ENCODE results near the gene JAM2. TPM values are rescaled to one million over a fixed set of nuclear protein-coding genes. Genes with fewer than 3 reads are reported as not detected.

The JAM2 gene
- total and polyA plus RNA-seq, 10 donors = 0.80 to 2.9 (median 1.8) TPM

DNA sequence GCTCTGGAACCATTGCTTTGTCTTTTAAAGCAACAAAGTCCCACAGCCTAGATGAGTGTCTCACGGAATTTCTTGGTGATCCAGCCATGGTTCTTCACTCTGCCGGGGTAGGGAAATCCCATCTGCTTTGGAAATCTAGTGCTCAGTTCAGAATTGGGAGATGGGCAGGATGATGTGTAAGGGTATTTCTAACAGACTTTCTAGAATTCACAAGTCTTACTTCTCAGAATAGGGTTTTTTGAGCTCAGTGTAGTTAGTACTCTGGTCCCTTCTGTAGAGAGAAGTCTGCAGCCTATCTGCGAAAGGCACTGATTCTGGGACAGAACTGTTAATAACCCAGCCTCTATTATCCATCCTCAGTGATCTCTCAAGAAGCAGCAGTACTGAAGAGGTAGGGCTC lies 121.0 kb downstream of the JAM2 start:
- WGBS, 5 donors = 94 to 98% (median 94%) methylated on average over 3 of the region's 3 CpGs
- H3K27ac ChIP-seq = no peak overlapping the region
- TF ChIP-seq POLR2AphosphoS5 (IDR thresholded peaks at IDR 0.05) = no peak
- TF ChIP-seq, protein P1, sequence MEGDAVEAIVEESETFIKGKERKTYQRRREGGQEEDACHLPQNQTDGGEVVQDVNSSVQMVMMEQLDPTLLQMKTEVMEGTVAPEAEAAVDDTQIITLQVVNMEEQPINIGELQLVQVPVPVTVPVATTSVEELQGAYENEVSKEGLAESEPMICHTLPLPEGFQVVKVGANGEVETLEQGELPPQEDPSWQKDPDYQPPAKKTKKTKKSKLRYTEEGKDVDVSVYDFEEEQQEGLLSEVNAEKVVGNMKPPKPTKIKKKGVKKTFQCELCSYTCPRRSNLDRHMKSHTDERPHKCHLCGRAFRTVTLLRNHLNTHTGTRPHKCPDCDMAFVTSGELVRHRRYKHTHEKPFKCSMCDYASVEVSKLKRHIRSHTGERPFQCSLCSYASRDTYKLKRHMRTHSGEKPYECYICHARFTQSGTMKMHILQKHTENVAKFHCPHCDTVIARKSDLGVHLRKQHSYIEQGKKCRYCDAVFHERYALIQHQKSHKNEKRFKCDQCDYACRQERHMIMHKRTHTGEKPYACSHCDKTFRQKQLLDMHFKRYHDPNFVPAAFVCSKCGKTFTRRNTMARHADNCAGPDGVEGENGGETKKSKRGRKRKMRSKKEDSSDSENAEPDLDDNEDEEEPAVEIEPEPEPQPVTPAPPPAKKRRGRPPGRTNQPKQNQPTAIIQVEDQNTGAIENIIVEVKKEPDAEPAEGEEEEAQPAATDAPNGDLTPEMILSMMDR (IDR thresholded peaks at IDR 0.05 in 8 of 11, conservative IDR thresholded peaks at IDR 0.05 in 3 of 11) = no peak
- TF ChIP-seq POLR2A (IDR thresholded peaks at IDR 0.05) = no peak
- H3K4me1 ChIP-seq = peaks cover 0 to 18% (median 3%) of the 10 kb centered on the region in 6 donors
- no peak for DNase-seq
- peaks cover 11 to 97% (median 61%) of the 10 kb centered on the region in 6 donors for H3K36me3 ChIP-seq
- H3K9me3 ChIP-seq = no peaks in the 10 kb centered on the region
- H3K27me3 ChIP-seq (replicated peaks in 1 of 7) = no peaks in the 10 kb centered on the region
- H3K4me3 ChIP-seq = no peak overlapping the region
- intact Hi-C loops (cut with DNase I; ENCODE audit: low total_unique reads) = no loop called here

DNA sequence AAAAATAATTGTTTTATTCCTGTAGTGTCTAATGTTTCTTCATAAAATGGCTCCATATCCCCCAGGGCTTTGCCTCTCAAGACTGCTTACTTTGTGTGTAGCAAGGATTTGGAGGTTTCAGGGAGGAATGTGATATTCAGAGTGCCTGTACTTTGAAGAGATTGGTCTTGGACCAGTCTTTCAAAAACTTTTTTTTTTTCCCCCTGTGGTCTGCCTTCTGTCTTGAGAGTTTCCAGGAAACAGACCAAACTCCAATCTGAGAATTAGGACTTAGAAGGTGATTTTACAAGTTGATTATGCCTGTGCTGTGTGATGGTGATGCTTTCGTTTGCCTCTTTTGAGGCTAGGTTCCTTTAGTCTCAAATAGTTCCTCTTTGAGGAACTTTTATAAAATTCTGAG lies 121.6 kb downstream of the JAM2 start:
- no peaks in the 10 kb centered on the region for H3K9me3 ChIP-seq
- DNase-seq = no peak
- TF ChIP-seq, protein P1 (IDR thresholded peaks at IDR 0.05 in 8 of 11, conservative IDR thresholded peaks at IDR 0.05 in 3 of 11) = no peak
- no peak for TF ChIP-seq POLR2A (IDR thresholded peaks at IDR 0.05)
- no peak for TF ChIP-seq POLR2AphosphoS5 (IDR thresholded peaks at IDR 0.05)
- H3K36me3 ChIP-seq = peaks cover 11 to 97% (median 66%) of the 10 kb centered on the region in 6 donors
- H3K4me3 ChIP-seq = no peak overlapping the region
- peaks cover 0 to 14% (median 1%) of the 10 kb centered on the region in 6 donors for H3K4me1 ChIP-seq
- 74 to 97% (median 89%) methylated on average over 1 of the region's 1 CpG for WGBS, 5 donors
- no peaks in the 10 kb centered on the region for H3K27me3 ChIP-seq (replicated peaks in 1 of 7)
- intact Hi-C loops (cut with DNase I; ENCODE audit: low total_unique reads) = no loop called here
- H3K27ac ChIP-seq = no peak overlapping the region

DNA sequence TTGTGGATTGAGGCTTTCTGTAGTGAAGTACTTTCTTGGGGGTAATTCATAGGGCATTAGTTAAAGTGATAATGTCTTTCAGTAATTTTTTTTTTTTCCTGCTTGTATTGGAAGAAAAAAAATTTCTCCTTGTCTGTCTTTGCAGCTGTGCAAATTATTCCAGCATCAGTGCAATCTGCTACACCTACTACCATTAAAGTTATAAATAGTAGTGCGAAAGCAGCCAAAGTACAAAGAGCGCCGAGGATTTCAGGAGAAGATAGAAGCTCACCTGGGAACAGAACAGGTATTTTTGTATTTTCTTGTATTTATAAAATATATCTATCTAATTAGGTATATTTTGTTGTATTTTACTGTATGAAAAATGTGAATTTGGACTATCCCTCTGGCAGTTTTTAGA lies 125.0 kb downstream of the JAM2 start:
- Histone ChIP-seq H3K27ac (no peak overlapping the region), H3K4me3 (no peak overlapping the region), H3K27me3 (replicated peaks in 1 of 7) (no peaks in the 10 kb centered on the region), H3K4me1 (no peaks in the 10 kb centered on the region), H3K36me3 (peaks cover 11 to 100% (median 71%) of the 10 kb centered on the region in 6 donors), H3K9me3 (no peaks in the 10 kb centered on the region)
- intact Hi-C loops (cut with DNase I; ENCODE audit: low total_unique reads) = no loop called here
- no peak for DNase-seq
- 95 to 99% (median 98%) methylated on average over 3 of the region's 3 CpGs for whole genome bisulfite sequencing, 5 donors
- TF ChIP-seq POLR2AphosphoS5 (IDR thresholded peaks at IDR 0.05) (no peak), POLR2A (IDR thresholded peaks at IDR 0.05) (no peak)
- TF ChIP-seq, protein P1 (IDR thresholded peaks at IDR 0.05 in 8 of 11, conservative IDR thresholded peaks at IDR 0.05 in 3 of 11) = no peak

Other genes with a start within 250 kb of the JAM2 start
- gene MRPL39, start 31.8 kb upstream of the JAM2 start, total RNA-seq = 10 to 100 TPM; 14.4 to 24.7 (median 20.0) TPM
- gene MRPL39, start 31.8 kb upstream of the JAM2 start, polyA plus RNA-seq = 10 to 100 TPM; 22.2 to 34.3 (median 28.5) TPM
- 10 to 100 TPM; 53.1 to 89.2 (median 61.4) TPM for gene ATP5PF, start 95.6 kb downstream of the JAM2 start, total RNA-seq
- gene ATP5PF, start 95.6 kb downstream of the JAM2 start, polyA plus RNA-seq = 100 to 1,000 TPM; 160 to 252 (median 252) TPM
- gene GABPA, start 95.7 kb downstream of the JAM2 start, total RNA-seq = 10 to 100 TPM; 31.7 to 42.0 (median 33.2) TPM
- gene GABPA, start 95.7 kb downstream of the JAM2 start, polyA plus RNA-seq = 10 to 100 TPM; 11.7 to 15.6 (median 14.5) TPM

Data from spleen (tissue), 11 donors.